Measurements from ENCODE around the gene CORO7. TPM values are rescaled to one million over a fixed set of nuclear protein-coding genes. Genes with fewer than 3 reads are reported as not detected.
A peak's percentile ranks its signal among the peaks of the same experiment; 100 is the strongest.

CORO7 gene
- total and polyA plus RNA-seq, 2 donors (not counting 1 experiment from before 2014, with no cell fraction given) = 117 to 230 TPM

GRCh38 chr16:4404967-4405696 lies 11.3 kb downstream of the CORO7 start:
- Mint-ChIP-seq H3K9me3 (ENCODE audit: insufficient read depth) (no peaks in the 10 kb centered on the region), H3K27me3 (no peaks in the 10 kb centered on the region), H3K4me3 (no peak overlapping the region), H3K4me1 (peaks cover 10% of the 10 kb centered on the region), H3K27ac (no peak overlapping the region)
- H3K9ac ChIP-seq (ENCODE audit: low read length) = no peak overlapping the region
- ATAC-seq (ENCODE audit: low read depth) (no peak), DNase-seq (peak; percentile 40)
- no peak overlapping the region for H3K4me3 ChIP-seq (ENCODE audit: control extremely low read depth in 1 of 5, extremely low read depth in 1 of 5, insufficient read depth in 1 of 5, low read depth in 2 of 5, low read length in 4 of 5)
- H3K4me1 ChIP-seq (ENCODE audit: control insufficient read depth in 2 of 2, insufficient read depth in 2 of 2, low read length in 2 of 2) = peaks cover 0 to 6% of the 10 kb centered on the region in 2 donors
- no peaks in the 10 kb centered on the region for H3K27me3 ChIP-seq (replicated peaks in 1 of 4; ENCODE audit: control extremely low read depth in 1 of 4, control insufficient read depth in 3 of 4, insufficient read depth in 4 of 4, low read length in 3 of 4)
- ChIA-PET POLR2A (interaction anchor here (0.6 kb wide), 1 partner anchor 63 kb away, joined by 6 read pairs; no protein-coding TSS in a partner anchor), CTCF (interaction anchor here (0.7 to 7.6 kb wide), 7 partner anchors 10 to 151 kb away, joined by 3 to 112 read pairs (median 5); partner anchors contain the start of gene CORO7)
- TF ChIP-seq EZH2 (IDR thresholded peaks at IDR 0.05; ENCODE audit: borderline replicate concordance, insufficient read depth, low read depth, low read length, poor library complexity, severe bottlenecking) (no peak), CTCF (IDR thresholded peaks at IDR 0.05) (no peak)
- H3K36me3 ChIP-seq (replicated peaks in 1 of 2; ENCODE audit: control extremely low read depth in 1 of 2, control insufficient read depth in 1 of 2, extremely low read depth in 1 of 2, insufficient read depth in 2 of 2, low read length in 1 of 2) = peaks cover 0 to 82% of the 10 kb centered on the region in 2 experiments
- H2AFZ ChIP-seq (ENCODE audit: insufficient read depth, low read depth, low read length, poor library complexity, severe bottlenecking) = no peak overlapping the region
- 93% methylated on average over 24 of the region's 24 CpGs for WGBS (ENCODE audit: insufficient coverage)
- H4K20me1 ChIP-seq (ENCODE audit: control insufficient read depth, insufficient read depth, low read length, poor library complexity, severe bottlenecking) = peaks cover 82% of the 10 kb centered on the region
- no peak overlapping the region for H3K4me2 ChIP-seq (replicated peaks; ENCODE audit: low read depth, low read length, poor library complexity, severe bottlenecking)
- H3K27ac ChIP-seq (ENCODE audit: low read length in 2 of 2) = no peak overlapping the region
- H3K79me2 ChIP-seq (ENCODE audit: control insufficient read depth, insufficient read depth, low read length) = peaks cover 47% of the 10 kb centered on the region
- intact Hi-C loops (cut with micrococcal nuclease) = loop anchor here (5.0 kb wide), 2 partner anchors 203 to 552 kb away; partner anchors contain the start of gene SEC14L5
- no peaks in the 10 kb centered on the region for H3K9me3 ChIP-seq (ENCODE audit: control extremely low read depth in 1 of 3, control insufficient read depth in 2 of 3, insufficient read depth in 1 of 3, low read length in 2 of 3)
